Stimulated activated naive B cell treated with anti-CD40 and anti-IgM and Interleukin-4, amounts not matched to agents 10 μg/mL and 1 μg/mL and 100 μg/mL, for 72 hours (primary cell): Measurements from ENCODE around the gene UBE2F.
A peak's percentile ranks its signal among the peaks of the same experiment; 100 is the strongest.
"Not testable (repeated sequence)": the region's sequence is repeated elsewhere in the genome, so short reads cannot be mapped to it uniquely, and the experiment has no call there.

Experiments
- ATAC-seq, 2 donors: fragments of 150-1000 bp; cut with Tn5 transposase; replicated peaks; 2 replicates each; pipeline ENCODE4 v1.10.0; 2021; ENCODE audit warnings: moderate library complexity in 1 of 2
- DNase-seq: peaks from one replicate; pipeline ENCODE4 v3.0.0; 2021
- H3K27ac Mint-ChIP-seq: one replicate; pipeline ENCODE4 v1.8.0; 2022; ENCODE audit warnings: mild to moderate bottlenecking, mixed read lengths
- H3K27me3 Mint-ChIP-seq, 2 donors: one replicate each; pipeline ENCODE4 v1.8.0; 2022; ENCODE audit warnings: mixed read lengths in 2 of 2
- H3K36me3 Mint-ChIP-seq, 2 donors: one replicate each; pipeline ENCODE4 v1.8.0; 2022; ENCODE audit warnings: mixed read lengths in 2 of 2, mild to moderate bottlenecking in 1 of 2
- H3K4me1 Mint-ChIP-seq, 2 donors: one replicate each; pipeline ENCODE4 v1.8.0; 2022; ENCODE audit warnings: mixed read lengths in 2 of 2, mild to moderate bottlenecking in 1 of 2
- H3K4me3 Mint-ChIP-seq, 2 donors: one replicate each; pipeline ENCODE4 v1.8.0; 2022; ENCODE audit warnings: mild to moderate bottlenecking in 2 of 2, mixed read lengths in 2 of 2, moderate library complexity in 1 of 2
- H3K9me3 Mint-ChIP-seq, 2 donors: one replicate each; pipeline ENCODE4 v1.8.0; 2022; ENCODE audit warnings: mixed read lengths in 2 of 2, mild to moderate bottlenecking in 1 of 2

The UBE2F gene

DNA sequence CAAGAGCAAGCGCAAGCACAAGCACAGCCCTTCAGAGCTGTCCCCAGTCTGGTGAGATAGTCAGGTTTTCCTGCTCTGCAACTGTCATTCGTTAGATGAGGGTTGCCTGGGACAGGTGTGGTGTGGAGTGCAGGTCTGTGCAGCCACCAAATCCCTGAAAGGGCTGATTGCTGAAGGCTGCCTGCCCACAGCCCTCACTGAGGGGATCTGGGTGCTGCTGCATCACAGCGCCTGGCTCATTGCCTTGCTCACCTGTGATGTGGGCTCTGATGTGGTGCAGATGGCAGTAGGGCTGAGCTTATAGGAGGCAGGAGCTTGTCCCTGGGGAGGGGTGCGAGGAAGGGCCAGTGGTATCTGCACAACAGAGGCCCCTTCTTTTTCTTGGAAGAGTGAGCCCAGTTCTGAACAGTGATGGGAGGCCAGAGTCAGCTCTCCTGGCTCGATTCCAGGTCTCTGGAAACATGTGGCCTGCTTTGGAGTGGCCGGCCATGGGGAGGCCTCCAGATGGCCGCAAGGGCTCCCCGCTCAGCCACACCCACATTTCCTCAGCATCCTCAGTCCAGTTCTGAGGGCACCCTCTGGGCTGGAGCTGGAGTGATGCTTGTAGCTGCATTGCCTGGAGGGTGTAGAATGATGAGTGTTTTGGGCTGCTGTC is 11.4 kb downstream of the UBE2F start:
- no peaks in the 10 kb centered on the region for H3K27me3 Mint-ChIP-seq
- H3K36me3 Mint-ChIP-seq, result peaks cover 32 to 55% of the 10 kb centered on the region in 2 donors
- DNase-seq, result no peak
- H3K27ac Mint-ChIP-seq, result peak overlapping the region; percentile 67
- ATAC-seq, result no peak
- H3K4me3 Mint-ChIP-seq, result no peak overlapping the region
- H3K4me1 Mint-ChIP-seq, result peaks cover 26 to 55% of the 10 kb centered on the region in 2 donors
- no peaks in the 10 kb centered on the region for H3K9me3 Mint-ChIP-seq

DNA sequence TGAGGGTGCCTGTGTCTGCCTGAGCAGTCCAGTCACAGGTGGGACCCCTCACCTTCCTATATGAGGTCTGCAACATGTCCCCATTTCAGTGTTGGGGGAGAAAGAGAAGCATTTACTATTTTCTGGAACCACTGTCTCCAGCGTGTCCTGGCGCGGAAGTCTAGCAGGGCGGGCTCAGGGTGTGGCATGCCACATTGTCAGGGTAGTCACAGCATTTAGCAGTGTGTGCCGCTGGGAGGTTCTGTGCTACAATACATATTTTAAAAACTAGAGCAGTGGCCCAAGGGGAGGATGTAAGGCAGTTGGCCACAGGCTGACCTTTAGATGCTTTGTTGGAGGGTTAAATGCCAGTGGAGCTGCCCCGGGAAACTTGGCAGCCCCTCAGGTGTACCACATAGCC is 12.5 kb downstream of the UBE2F start:
- Mint-ChIP-seq H3K36me3 (peaks cover 40 to 62% of the 10 kb centered on the region in 2 donors), H3K27me3 (no peaks in the 10 kb centered on the region), H3K4me3 (peak overlapping the region in 1 of 2 donors; percentile 9), H3K4me1 (peaks cover 36 to 65% of the 10 kb centered on the region in 2 donors), H3K9me3 (no peaks in the 10 kb centered on the region), H3K27ac (peak overlapping the region; percentile 37)
- DNase-seq (no peak), ATAC-seq (no peak)

DNA sequence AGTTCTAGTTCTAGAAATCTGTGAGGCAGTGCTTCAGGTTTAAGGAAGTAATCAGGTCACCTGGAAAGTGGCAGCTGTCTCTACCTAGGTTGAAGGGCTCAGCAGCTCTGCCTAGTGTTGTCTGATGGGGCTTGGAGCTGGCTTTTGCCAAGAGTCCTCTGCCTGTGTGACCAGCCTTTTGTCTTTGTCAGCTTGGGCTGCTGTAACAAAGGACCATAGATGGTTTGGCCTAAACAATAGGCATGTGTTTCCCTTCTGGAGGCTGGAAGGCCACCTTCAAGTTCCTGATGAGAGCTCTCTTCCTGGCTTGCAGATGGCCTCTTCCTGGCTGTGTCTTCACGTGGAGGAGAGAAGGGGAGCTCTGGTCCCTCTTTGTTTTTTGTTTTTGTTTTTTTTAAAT is 13.3 kb downstream of the UBE2F start:
- Mint-ChIP-seq H3K27ac (peak overlapping the region; percentile 92), H3K9me3 (no peaks in the 10 kb centered on the region), H3K4me1 (peaks cover 37 to 69% of the 10 kb centered on the region in 2 donors), H3K36me3 (peaks cover 42 to 64% of the 10 kb centered on the region in 2 donors), H3K4me3 (no peak overlapping the region), H3K27me3 (no peaks in the 10 kb centered on the region)
- no peak for DNase-seq
- ATAC-seq, result no peak

DNA sequence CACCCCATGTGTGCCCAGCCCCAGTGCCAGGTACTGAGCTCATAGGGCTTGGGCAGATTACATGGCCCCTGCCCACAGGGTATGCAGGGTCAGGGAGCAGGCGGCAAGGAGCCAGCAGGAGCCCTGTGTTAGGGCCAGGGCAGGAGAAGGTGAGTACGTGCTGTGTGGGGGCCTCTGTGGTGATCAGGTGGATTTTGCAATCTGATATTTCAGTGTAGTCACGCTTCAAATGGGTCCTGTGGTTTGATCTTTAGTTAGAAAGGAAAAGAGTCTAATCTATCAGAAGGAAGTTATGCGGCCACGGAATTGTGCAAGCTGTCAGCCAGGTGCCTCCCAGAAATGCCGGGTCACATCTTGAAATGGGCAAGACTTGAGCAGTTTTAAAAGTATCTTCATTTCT is 13.9 kb downstream of the UBE2F start:
- peaks cover 43 to 68% of the 10 kb centered on the region in 2 donors for H3K36me3 Mint-ChIP-seq

DNA sequence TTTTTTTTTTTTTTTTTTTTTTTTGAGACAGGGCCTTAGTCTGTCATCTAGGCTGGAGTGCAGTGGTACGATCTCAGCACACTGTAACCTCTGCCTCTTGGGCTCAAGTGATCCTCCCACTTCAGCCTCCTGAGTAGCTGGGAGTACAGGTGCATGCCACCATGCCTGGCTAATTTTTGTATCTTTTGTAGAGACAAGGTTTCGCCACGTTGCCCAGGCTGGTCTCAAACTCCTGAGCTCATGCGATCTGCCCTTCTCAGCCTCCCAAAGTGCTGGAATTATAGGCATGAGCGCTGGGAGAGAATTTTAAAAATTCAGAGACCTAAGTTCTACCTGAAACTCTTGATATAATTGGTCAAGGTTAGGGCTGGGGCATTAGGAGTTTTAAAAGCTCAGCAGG is 14.8 kb downstream of the UBE2F start:
- H3K4me1 Mint-ChIP-seq, result peaks cover 37 to 64% of the 10 kb centered on the region in 2 donors
- not testable (repeated sequence) for DNase-seq, H3K27ac Mint-ChIP-seq, H3K4me3 Mint-ChIP-seq, H3K27me3 Mint-ChIP-seq, ATAC-seq, H3K9me3 Mint-ChIP-seq
- peaks cover 43 to 68% of the 10 kb centered on the region in 2 donors for H3K36me3 Mint-ChIP-seq

More for the DNA sequence above, 13.9 kb downstream of the UBE2F start:
- ATAC-seq (peak; percentile 72 to 79), DNase-seq (no peak)
- no peaks in the 10 kb centered on the region for H3K27me3 Mint-ChIP-seq
- peaks cover 37 to 69% of the 10 kb centered on the region in 2 donors for H3K4me1 Mint-ChIP-seq
- H3K4me3 Mint-ChIP-seq, result peak overlapping the region; percentile 31 to 39
- H3K27ac Mint-ChIP-seq, result peak overlapping the region; percentile 95
- H3K9me3 Mint-ChIP-seq, result no peaks in the 10 kb centered on the region

DNA sequence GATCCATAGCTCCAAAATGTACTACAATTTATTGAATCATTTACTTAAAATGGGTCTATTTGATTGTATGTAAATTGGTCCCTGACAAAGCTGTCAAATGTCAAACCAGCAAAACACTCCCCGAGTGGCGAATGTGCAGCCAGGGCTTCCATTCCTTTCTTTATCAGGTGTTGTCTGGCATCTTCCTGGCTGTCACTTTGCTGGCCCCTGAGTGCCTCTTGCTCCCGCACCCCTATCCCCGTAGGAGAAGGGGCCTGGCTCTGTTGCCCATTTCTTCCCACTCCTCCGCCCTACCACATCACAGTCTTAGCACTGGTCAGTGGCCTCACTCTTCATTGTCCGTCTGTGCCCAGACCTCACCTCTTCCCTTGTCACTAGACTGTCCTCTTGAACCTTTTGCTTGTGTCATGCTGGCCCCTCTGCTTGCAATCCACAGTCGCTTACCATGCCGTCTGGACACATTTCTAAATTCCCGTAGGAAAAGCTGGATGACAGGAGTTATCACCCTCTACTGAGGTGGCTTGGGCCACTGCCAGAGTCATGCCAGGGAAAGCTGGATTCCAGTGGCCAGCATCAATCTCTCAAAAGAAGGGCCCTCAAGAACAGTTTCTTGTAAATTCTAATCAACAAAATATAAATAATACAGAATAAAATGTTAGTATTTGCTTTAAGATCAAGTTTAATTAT is 15.4 kb downstream of the UBE2F start:
- DNase-seq, result no peak
- H3K9me3 Mint-ChIP-seq, result no peaks in the 10 kb centered on the region
- H3K36me3 Mint-ChIP-seq, result peaks cover 40 to 68% of the 10 kb centered on the region in 2 donors
- peak overlapping the region; percentile 81 for H3K27ac Mint-ChIP-seq
- no peak for ATAC-seq
- H3K27me3 Mint-ChIP-seq, result no peaks in the 10 kb centered on the region
- peaks cover 36 to 60% of the 10 kb centered on the region in 2 donors for H3K4me1 Mint-ChIP-seq
- no peak overlapping the region for H3K4me3 Mint-ChIP-seq

DNA sequence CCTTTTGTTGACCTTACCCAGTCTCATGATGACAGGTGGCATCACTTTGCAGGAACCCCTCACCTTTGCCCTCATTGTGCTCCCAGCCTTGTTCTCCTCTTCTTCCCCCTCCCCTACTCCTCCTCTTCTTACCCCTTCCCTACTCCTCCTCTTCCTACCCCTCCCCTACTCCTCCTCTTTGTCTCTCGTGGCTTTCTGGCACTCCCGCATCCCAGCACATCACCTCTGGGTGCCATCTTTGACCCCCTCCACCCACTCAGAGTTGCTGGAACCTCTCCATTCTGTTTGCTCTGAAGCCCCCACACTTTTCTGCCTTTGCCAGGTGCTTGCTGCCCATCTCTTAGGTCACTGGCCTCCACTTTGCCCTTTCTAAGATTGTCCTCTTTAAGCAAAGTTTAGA is 17.1 kb downstream of the UBE2F start:
- no peak for ATAC-seq
- no peaks in the 10 kb centered on the region for H3K9me3 Mint-ChIP-seq
- H3K4me3 Mint-ChIP-seq, result no peak overlapping the region
- peaks cover 36 to 60% of the 10 kb centered on the region in 2 donors for H3K36me3 Mint-ChIP-seq
- H3K4me1 Mint-ChIP-seq, result peaks cover 28 to 47% of the 10 kb centered on the region in 2 donors
- H3K27ac Mint-ChIP-seq, result no peak overlapping the region
- H3K27me3 Mint-ChIP-seq, result no peaks in the 10 kb centered on the region
- DNase-seq, result no peak

DNA sequence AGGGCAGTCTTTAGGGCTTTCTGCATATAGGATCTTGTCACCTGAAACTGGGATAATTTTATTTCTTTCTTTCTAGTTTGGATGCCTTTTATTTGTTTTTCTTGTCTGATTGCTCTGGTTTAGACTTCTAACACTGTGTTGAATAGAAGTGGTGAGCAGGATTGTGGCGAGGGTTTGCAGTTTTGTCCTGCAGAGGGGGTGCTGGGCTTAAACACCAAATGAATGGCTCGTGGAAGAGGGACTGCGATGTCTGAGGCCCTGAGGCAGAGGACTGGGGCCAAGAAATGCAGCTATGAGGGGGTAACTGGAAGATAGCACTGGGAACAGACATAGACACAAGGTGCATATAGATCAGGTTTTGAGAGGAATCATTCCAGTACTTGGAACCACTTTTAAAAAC is 20.5 kb downstream of the UBE2F start:
- Mint-ChIP-seq H3K9me3 (no peaks in the 10 kb centered on the region), H3K36me3 (peaks cover 34 to 52% of the 10 kb centered on the region in 2 donors), H3K4me1 (peaks cover 14 to 22% of the 10 kb centered on the region in 2 donors), H3K27me3 (no peaks in the 10 kb centered on the region), H3K27ac (peak overlapping the region; percentile 9), H3K4me3 (no peak overlapping the region)
- ATAC-seq (no peak), DNase-seq (no peak)

DNA sequence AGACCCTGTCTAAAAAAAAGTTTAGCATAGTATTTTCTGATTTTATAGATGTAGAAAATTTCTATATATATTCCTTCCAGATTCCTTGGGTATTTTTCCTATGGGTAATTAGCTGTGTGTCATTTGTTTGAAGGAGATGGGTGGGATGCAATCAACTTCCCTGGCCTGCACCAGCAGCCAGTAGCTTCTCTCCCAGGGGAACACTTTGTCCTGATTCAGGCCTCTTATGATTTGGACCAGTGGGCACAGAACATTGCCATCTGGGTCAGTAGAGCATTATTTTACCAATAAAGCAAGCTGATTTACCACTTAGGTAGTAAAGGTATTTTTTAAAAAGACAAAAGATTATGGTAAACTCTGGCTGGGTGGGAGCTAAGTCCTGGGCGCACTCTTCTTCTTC is 26.9 kb downstream of the UBE2F start:
- H3K36me3 Mint-ChIP-seq, result peaks cover 44% of the 10 kb centered on the region in 2 donors
- peaks cover 8 to 34% of the 10 kb centered on the region in 2 donors for H3K4me1 Mint-ChIP-seq
- no peaks in the 10 kb centered on the region for H3K9me3 Mint-ChIP-seq
- no peak overlapping the region for H3K27ac Mint-ChIP-seq
- ATAC-seq (no peak), DNase-seq (no peak)
- no peaks in the 10 kb centered on the region for H3K27me3 Mint-ChIP-seq
- no peak overlapping the region for H3K4me3 Mint-ChIP-seq

DNA sequence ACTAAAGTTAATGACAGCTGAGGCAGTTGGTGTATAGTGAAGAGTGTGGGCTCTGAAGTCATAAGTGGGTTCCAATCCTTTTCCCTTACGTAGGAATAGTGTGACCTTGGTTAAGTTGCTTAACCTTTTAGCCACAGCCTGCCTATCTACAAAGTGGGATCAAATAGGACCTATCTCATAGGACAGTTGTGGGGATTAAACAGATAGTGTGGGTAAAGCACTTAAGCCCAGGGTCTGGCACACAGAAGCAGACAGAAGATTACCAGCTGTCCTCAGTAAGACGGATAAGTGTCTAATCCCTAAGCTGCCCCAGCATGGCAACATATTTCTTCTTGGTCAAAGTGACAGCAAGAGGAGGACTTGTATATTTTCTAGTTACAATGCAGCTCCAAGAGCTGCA is 28.2 kb downstream of the UBE2F start:
- Mint-ChIP-seq H3K4me1 (peaks cover 6 to 42% of the 10 kb centered on the region in 2 donors), H3K4me3 (no peak overlapping the region), H3K36me3 (peaks cover 40 to 45% of the 10 kb centered on the region in 2 donors), H3K9me3 (no peaks in the 10 kb centered on the region), H3K27ac (no peak overlapping the region), H3K27me3 (no peaks in the 10 kb centered on the region)
- ATAC-seq, result no peak
- DNase-seq, result no peak

DNA sequence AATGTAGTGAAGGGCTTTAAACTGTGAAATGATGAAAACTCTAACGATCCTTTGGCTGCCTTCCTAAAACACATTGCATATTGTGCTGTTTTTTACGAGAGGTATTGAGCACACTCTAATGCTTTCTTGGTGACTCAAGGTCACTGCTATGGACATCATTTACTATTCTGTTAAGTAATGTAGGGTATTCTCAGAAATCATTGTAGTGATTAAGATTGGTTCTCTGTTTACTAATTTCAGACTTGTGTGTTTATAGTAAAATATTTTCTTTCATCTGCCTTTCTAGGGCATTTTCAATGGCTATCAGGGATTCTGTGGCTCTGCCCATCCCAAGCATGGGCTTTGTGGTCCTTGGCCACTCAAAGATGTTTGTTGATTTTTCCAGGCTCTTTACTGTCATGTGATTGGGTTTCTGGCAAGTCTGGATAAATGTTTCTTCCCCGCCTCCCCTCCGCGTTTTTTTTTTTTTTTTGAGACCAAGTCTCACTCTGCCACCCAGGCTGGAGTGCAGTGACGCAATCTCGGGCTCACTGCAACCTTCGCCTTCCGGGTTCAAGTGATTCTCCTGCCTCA is 29.3 kb downstream of the UBE2F start:
- Mint-ChIP-seq H3K4me3 (no peak overlapping the region), H3K4me1 (peaks cover 6 to 42% of the 10 kb centered on the region in 2 donors), H3K36me3 (peaks cover 38 to 43% of the 10 kb centered on the region in 2 donors), H3K9me3 (no peaks in the 10 kb centered on the region), H3K27ac (peak overlapping the region; percentile 31), H3K27me3 (no peaks in the 10 kb centered on the region)
- DNase-seq, result no peak
- ATAC-seq, result no peak

DNA sequence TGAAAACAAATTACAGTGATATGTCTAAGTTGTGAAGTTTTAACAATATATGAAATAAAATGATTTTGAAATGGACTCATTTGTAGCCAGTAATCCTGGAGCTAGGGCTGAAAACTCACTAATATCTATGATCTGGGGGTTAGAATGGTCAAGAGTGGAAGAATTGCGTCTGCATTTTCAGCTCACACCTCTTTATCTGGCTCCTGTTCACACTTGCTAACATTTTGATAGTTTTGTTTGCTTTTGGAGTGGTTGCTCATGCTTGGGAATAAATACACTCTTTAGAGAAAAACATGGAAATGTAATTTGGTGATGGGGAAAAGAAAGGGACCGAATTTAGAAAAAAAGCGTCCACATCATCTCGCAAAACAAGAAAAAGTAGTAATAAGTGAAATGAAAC is 30.7 kb downstream of the UBE2F start:
- DNase-seq (no peak), ATAC-seq (no peak)
- peak overlapping the region; percentile 84 for H3K27ac Mint-ChIP-seq
- peaks cover 35 to 39% of the 10 kb centered on the region in 2 donors for H3K36me3 Mint-ChIP-seq
- H3K4me1 Mint-ChIP-seq, result peaks cover 6 to 42% of the 10 kb centered on the region in 2 donors
- peak overlapping the region; percentile 6 to 55 for H3K4me3 Mint-ChIP-seq
- no peaks in the 10 kb centered on the region for H3K27me3 Mint-ChIP-seq
- no peaks in the 10 kb centered on the region for H3K9me3 Mint-ChIP-seq

DNA sequence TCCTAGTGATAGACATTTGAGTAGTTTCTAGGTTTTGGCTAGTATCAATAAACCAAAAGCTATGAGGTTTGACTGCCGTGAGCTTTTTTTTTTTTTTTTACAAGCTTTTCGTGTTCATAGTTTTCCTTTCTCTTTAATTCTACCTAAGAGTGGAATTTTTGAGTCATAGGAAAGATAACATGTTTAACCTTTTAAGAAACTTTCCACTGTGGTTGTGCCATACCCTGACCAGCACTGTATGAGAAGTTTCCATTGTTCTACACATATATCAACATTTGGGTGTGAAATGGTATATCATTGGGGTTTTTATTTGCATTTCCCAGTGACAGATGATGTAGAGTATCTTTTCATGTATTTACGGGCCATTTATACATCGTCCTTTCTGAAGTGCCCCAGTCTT is 31.7 kb downstream of the UBE2F start:
- DNase-seq (peak; percentile 16), ATAC-seq (peak; percentile 99)
- Mint-ChIP-seq H3K9me3 (no peaks in the 10 kb centered on the region), H3K4me3 (peak overlapping the region; percentile 69 to 71), H3K27me3 (no peaks in the 10 kb centered on the region), H3K36me3 (peaks cover 33 to 41% of the 10 kb centered on the region in 2 donors), H3K27ac (peak overlapping the region; percentile 95), H3K4me1 (peaks cover 9 to 51% of the 10 kb centered on the region in 2 donors)

DNA sequence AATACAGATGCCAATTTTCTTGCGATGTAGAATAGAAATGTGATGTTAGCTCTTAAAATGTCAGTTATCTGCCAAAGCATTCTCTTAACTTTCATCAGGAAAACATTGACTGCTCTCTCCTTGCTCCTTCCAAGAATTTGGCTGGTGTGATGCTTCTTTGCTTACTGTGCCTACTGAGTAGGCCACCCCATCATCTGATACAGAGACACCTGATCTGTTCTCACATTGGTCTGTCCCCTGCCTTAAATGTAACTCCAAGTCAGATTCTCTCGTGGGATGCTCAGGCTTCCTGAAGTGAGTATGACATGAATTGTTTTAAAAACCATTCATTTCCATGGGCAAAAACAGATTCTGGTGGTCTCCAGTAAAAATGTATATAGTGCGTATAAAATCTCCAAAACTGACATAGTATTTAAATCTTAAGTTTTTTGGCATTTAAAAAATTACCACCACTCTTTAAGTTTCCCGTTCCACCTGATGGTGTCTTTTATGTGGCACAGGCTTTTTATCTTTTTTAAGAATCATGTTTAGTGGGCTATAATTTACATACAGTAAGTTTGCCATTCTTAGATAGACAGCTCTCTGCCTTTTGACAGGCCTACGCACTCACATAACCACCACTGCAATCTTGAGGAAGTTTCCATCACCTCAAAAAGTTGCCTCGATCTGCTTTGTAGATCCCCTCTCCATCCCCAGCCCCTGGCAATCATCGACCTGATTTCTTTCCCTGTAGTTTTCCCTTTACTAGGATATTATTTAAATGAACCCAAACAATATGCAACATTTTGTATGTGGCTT is 36.6 kb downstream of the UBE2F start:
- Mint-ChIP-seq H3K4me1 (peaks cover 20 to 60% of the 10 kb centered on the region in 2 donors), H3K4me3 (peak overlapping the region in 1 of 2 donors; percentile 7), H3K36me3 (peaks cover 35 to 52% of the 10 kb centered on the region in 2 donors), H3K27me3 (no peaks in the 10 kb centered on the region), H3K27ac (peak overlapping the region; percentile 2), H3K9me3 (no peaks in the 10 kb centered on the region)
- DNase-seq (no peak), ATAC-seq (peak; percentile 35 to 61)
